K562 (cell line): ENCODE results near the gene CACNA1C.

Source experiments
- ATF3 ChIP-seq, 2 experiments: fragments of 450-650 bp in 1 of 2; sonication (generic) in 1 of 2; formaldehyde crosslinking in 1 of 2; IDR thresholded peaks in 1 of 2; conservative IDR thresholded peaks in 1 of 2; 2 replicates each; pipeline versions ENCODE4 v1.6.1 to v1.8.1; 2016 to 2023; ENCODE audit warnings: mild to moderate bottlenecking in 2 of 2, moderate library complexity in 2 of 2, inconsistent platforms in 1 of 2, missing genetic modification reagents in 1 of 2
- CEBPB ChIP-seq: fragments of 450-650 bp; IDR thresholded peaks from 2 replicates; pipeline ENCODE4 v1.6.1; 2016; ENCODE audit warnings: missing genetic modification characterization, missing compliant biosample characterization

GRCh38 chr12:2114071-2114470 is 61.3 kb downstream of the CACNA1C start:
- TF ChIP-seq ATF3 (IDR thresholded peaks at IDR 0.05) (no peak), ATF3 (CRISPR knock-in tag; conservative IDR thresholded peaks at IDR 0.05) (no peak), CEBPB (tag) (no peak)
